SU-DHL-6 (cell line): ENCODE measurements around the gene CCNYL1.

Experiments
- CTCF ChIP-seq: fragments of 200-600 bp; sonication (generic); IDR thresholded peaks from one replicate; pipeline ENCODE4 v1.5.1; 2017; ENCODE audit warnings: antibody characterized with exemption, mild to moderate bottlenecking, low read length, moderate library complexity; ENCODE audit not compliant: insufficient read depth, poor library complexity, severe bottlenecking
- EZH2phosphoT487 ChIP-seq: fragments of 200-600 bp; sonication (generic), shearing (Covaris generic); conservative IDR thresholded peaks from 2 replicates; pipeline ENCODE4 v1.6.1; 2018; ENCODE audit warnings: mild to moderate bottlenecking, antibody characterized with exemption, low read length, moderate library complexity, mixed read lengths

GRCh38 chr2:207694811-207695281 is 16.6 kb upstream of the CCNYL1 start:
- no peak for TF ChIP-seq CTCF
- TF ChIP-seq EZH2phosphoT487, result no peak
